Measurements from ENCODE around the gene ROPN1B. TPM values are rescaled to one million over a fixed set of nuclear protein-coding genes. Genes with fewer than 3 reads are reported as not detected.
"Not testable (repeated sequence)": the region's sequence is repeated elsewhere in the genome, so short reads cannot be mapped to it uniquely, and the experiment has no call there.

ROPN1B gene
- total RNA-seq, 1 experiment from 2014 or later: not detected

DNA sequence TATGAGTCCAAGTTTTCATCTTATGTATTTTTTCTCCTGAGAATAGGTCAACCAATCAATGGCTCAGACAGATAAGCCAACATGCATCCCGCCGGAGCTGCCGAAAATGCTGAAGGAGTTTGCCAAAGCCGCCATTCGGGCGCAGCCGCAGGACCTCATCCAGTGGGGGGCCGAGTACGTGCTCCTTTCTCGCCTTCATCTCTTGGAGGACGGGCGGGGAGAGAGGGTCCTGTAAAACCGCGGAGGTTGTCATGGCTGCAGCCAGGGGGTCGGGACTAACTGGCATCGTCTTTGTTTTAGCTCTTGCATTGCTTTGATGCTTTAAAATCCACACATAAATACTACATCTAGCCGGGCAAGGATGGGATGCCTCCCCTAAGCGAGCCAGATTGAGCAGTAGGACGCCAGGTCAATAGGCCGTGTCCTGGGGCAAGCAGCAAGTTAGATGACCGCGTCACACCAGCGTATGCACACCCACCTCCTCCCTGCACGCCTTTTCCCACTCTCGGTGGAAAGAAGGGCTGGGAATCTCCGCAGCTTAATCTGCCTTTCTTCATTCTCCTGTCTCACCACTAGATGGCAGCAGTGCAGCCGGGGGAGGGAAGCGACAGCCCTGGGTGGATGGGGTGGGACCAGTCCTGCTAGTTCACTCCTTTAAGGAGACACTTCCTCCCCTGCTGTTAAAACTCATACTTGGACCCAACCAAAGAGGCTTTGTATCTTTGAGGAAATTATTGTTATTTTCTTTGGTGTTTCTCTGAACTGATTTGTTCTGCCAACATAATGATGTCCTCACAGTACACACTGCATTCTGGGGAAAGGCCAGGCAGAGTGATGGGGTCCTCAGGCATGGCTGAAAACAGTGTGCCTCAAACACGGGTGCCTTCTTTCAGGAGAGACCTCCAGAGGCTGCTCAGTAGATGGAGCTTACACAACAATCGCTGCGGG is 3.3 kb downstream of the ROPN1B start:
- H3K4me3 ChIP-seq (ENCODE audit: low read depth, low read length); BruUV-seq (replicated peaks): not testable (repeated sequence)

DNA sequence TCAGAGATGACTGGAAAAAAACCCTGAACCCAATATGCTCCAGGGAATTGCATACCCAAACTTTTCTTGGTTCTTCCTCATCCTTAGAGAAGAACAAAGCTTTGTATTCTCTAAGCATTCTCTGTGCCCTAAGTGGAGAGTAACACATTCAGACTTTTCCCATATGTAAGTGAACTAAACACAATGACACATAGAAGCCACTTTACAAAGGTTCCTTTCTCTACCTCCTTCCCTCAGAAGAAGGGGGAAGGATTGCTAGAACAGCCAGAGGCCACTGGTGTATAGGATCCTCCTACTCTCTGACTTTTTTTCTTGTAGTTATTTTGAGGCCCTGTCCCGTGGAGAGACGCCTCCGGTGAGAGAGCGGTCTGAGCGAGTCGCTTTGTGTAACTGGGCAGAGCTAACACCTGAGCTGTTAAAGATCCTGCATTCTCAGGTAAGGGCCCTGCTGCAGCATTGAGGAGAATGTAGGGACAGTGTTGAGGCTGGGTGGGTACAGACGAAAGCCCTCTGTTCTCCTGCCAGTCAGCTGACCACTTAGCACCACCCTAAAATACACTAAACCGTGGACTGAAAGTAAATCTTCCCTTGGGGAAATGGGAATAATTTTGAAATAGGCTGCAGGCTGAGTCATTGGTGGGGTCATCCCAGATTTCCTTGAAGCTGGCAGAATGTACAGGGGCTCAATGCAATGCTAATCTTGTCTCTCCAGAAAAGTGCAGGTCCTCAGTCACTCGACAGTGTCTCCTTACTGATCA is 6.4 kb downstream of the ROPN1B start:
- H3K27ac Mint-ChIP-seq (ENCODE audit: unreplicated experiment); BruUV-seq (replicated peaks); H3K4me3 Mint-ChIP-seq (ENCODE audit: unreplicated experiment); POLR2A ChIA-PET; H3K4me1 Mint-ChIP-seq (ENCODE audit: low read depth, unreplicated experiment); H3K4me3 ChIP-seq (ENCODE audit: low read depth, low read length); H3K4me1 ChIP-seq; H3K9me3 ChIP-seq; DNase-seq; H3K36me3 ChIP-seq (ENCODE audit: control insufficient read depth, insufficient read depth, low read length); intact Hi-C loops (cut with micrococcal nuclease; ENCODE audit: unreplicated experiment); H3K27me3 Mint-ChIP-seq (ENCODE audit: insufficient read depth, unreplicated experiment); H3K27me3 ChIP-seq (replicated peaks; ENCODE audit: control insufficient read depth, insufficient read depth, low read length); H3K9me3 Mint-ChIP-seq (ENCODE audit: unreplicated experiment); H3K36me3 Mint-ChIP-seq (ENCODE audit: insufficient read depth, unreplicated experiment); CTCF ChIA-PET: not testable (repeated sequence)

More for the DNA sequence above, 3.3 kb downstream of the ROPN1B start:
- H3K9me3 ChIP-seq; CTCF ChIA-PET; H3K36me3 ChIP-seq (ENCODE audit: control insufficient read depth, insufficient read depth, low read length); H3K4me1 Mint-ChIP-seq (ENCODE audit: low read depth, unreplicated experiment); H3K36me3 Mint-ChIP-seq (ENCODE audit: insufficient read depth, unreplicated experiment); intact Hi-C loops (cut with micrococcal nuclease; ENCODE audit: unreplicated experiment); H3K27me3 ChIP-seq (replicated peaks; ENCODE audit: control insufficient read depth, insufficient read depth, low read length); H3K9me3 Mint-ChIP-seq (ENCODE audit: unreplicated experiment); H3K4me3 Mint-ChIP-seq (ENCODE audit: unreplicated experiment); H3K27me3 Mint-ChIP-seq (ENCODE audit: insufficient read depth, unreplicated experiment); H3K27ac Mint-ChIP-seq (ENCODE audit: unreplicated experiment); POLR2A ChIA-PET; H3K4me1 ChIP-seq: not testable (repeated sequence)
- peak; percentile 50 to 52 for DNase-seq
- peak; percentile 52 to 74 for TF ChIP-seq CTCF (IDR thresholded peaks at IDR 0.05; ENCODE audit: insufficient read depth in 1 of 2, low read depth in 1 of 2, low read length in 1 of 2, severe bottlenecking in 1 of 2, unreplicated experiment in 1 of 2)

- H3K4me1 Mint-ChIP-seq (ENCODE audit: low read depth, unreplicated experiment); H3K4me3 Mint-ChIP-seq (ENCODE audit: unreplicated experiment); H3K27me3 ChIP-seq (replicated peaks; ENCODE audit: control insufficient read depth, insufficient read depth, low read length); H3K9me3 Mint-ChIP-seq (ENCODE audit: unreplicated experiment); intact Hi-C loops (cut with micrococcal nuclease; ENCODE audit: unreplicated experiment); CTCF ChIA-PET; DNase-seq; H3K27ac Mint-ChIP-seq (ENCODE audit: unreplicated experiment); H3K4me1 ChIP-seq; H3K36me3 Mint-ChIP-seq (ENCODE audit: insufficient read depth, unreplicated experiment); H3K4me3 ChIP-seq (ENCODE audit: low read depth, low read length); POLR2A ChIA-PET; H3K9me3 ChIP-seq; H3K36me3 ChIP-seq (ENCODE audit: control insufficient read depth, insufficient read depth, low read length); BruUV-seq (replicated peaks); H3K27me3 Mint-ChIP-seq (ENCODE audit: insufficient read depth, unreplicated experiment): not testable (repeated sequence)
Measured at GRCh38 chr3:125976003-125976390, 7.0 kb downstream of the ROPN1B start.

DNA sequence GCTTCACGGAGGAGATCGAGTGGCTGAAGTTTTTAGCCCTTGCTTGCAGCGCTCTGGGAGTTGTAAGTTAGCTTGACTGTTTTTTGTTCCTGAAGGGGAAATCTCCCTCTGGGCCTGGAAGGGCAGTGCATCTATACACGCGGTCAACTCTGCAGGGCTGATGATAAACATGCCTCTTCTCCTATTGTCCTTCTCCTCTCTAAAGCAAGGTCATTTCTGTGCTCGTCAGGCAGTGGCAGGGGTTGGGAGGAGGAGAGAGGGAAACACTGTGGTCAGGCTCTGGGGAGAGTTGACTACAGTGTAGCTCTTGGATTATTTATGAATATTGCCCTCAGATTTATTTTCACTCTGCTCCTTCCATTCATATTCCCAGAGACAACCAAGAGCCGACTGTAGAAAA is 8.1 kb downstream of the ROPN1B start:
- POLR2A ChIA-PET; H3K4me3 ChIP-seq (ENCODE audit: low read depth, low read length); CTCF ChIA-PET; H3K4me1 Mint-ChIP-seq (ENCODE audit: low read depth, unreplicated experiment); DNase-seq; H3K36me3 ChIP-seq (ENCODE audit: control insufficient read depth, insufficient read depth, low read length); intact Hi-C loops (cut with micrococcal nuclease; ENCODE audit: unreplicated experiment); H3K9me3 ChIP-seq; H3K27me3 ChIP-seq (replicated peaks; ENCODE audit: control insufficient read depth, insufficient read depth, low read length); H3K27me3 Mint-ChIP-seq (ENCODE audit: insufficient read depth, unreplicated experiment); H3K4me1 ChIP-seq; H3K27ac Mint-ChIP-seq (ENCODE audit: unreplicated experiment); H3K4me3 Mint-ChIP-seq (ENCODE audit: unreplicated experiment); BruUV-seq (replicated peaks); H3K9me3 Mint-ChIP-seq (ENCODE audit: unreplicated experiment); H3K36me3 Mint-ChIP-seq (ENCODE audit: insufficient read depth, unreplicated experiment): not testable (repeated sequence)

- H3K4me1 Mint-ChIP-seq (ENCODE audit: low read depth, unreplicated experiment); CTCF ChIA-PET; H3K27me3 ChIP-seq (replicated peaks; ENCODE audit: control insufficient read depth, insufficient read depth, low read length); BruUV-seq (replicated peaks); H3K4me3 ChIP-seq (ENCODE audit: low read depth, low read length); H3K9me3 ChIP-seq; POLR2A ChIA-PET; H3K36me3 ChIP-seq (ENCODE audit: control insufficient read depth, insufficient read depth, low read length); H3K27ac Mint-ChIP-seq (ENCODE audit: unreplicated experiment); DNase-seq; H3K36me3 Mint-ChIP-seq (ENCODE audit: insufficient read depth, unreplicated experiment); H3K4me3 Mint-ChIP-seq (ENCODE audit: unreplicated experiment); H3K4me1 ChIP-seq; intact Hi-C loops (cut with micrococcal nuclease; ENCODE audit: unreplicated experiment); H3K9me3 Mint-ChIP-seq (ENCODE audit: unreplicated experiment): not testable (repeated sequence)
- H3K27me3 Mint-ChIP-seq (ENCODE audit: insufficient read depth, unreplicated experiment): peaks cover 11% of the 10 kb centered on the region
Measured at GRCh38 chr3:125984951-125985350, 16.0 kb downstream of the ROPN1B start.

All from Caco-2 (cell line).